ENCODE results near the gene SMCO3.
"Not testable (repeated sequence)": the region's sequence is repeated elsewhere in the genome, so short reads cannot be mapped to it uniquely, and the experiment has no call there.

SMCO3 gene

DNA sequence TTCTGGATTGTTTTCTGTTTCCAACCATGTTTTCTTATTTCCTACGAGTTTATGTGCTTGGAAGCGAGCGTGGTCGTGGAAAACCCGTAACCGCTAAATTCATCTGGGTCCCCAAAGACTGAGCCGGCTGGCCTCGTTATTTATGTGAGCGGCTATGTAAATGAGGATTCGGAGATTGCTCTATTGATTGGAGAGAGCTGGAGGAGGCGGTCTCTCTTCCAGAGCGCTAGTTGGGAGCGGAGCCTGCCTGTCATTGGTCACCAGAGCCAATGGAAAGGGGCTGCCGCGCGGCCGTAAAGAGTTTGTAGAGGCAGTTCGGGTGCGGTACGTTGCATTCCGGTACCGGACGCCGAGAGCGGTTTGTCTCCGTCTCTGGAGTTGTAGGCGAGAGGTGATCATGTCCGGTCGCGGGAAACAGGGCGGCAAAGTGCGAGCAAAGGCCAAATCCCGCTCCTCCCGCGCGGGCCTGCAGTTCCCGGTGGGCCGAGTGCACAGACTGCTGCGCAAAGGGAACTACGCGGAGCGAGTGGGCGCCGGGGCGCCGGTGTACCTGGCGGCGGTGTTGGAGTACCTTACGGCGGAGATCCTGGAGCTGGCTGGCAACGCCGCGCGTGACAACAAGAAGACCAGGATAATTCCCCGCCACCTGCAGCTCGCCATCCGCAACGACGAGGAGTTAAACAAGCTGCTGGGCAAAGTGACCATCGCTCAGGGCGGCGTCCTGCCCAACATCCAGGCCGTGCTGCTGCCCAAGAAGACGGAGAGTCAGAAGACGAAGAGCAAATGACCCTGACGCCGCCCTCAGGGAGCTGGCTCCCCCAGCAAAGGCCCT lies 39.7 kb downstream of the SMCO3 start:
- peak; percentile 93 for DNase-seq

GRCh38 chr12:14773685-14774073 lies 40.3 kb downstream of the SMCO3 start:
- no peak for DNase-seq

GRCh38 chr12:14772946-14773345 lies 41.0 kb downstream of the SMCO3 start:
- DNase-seq: no peak

DNA sequence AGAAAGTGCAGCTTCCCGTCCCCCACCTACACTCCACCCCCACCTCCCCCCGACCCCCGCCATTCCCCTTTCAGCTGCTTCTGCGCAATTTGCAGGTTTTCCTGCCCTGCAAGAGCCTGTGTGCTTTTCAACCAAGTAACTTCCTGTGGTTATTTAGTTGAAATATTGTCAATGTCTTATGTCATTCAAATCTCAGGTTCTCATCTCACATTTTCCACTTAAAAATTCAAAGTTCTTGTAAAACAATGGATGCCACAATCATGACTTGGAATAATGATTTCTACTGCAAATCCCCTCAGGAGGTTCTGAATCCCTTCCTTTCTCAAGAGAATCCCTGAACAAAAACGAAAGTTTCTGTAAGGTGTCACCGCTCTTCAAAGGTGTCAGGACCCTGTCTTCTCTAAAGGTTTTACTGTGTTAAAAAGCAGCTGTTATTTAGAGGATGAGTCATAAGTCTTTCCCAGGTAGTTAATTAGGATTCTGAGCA lies 42.3 kb downstream of the SMCO3 start:
- DNase-seq: peak; percentile 17

GRCh38 chr12:14770496-14771461 lies 43.2 kb downstream of the SMCO3 start:
- DNase-seq: peak; percentile 96

- peak; percentile 94 for DNase-seq
Measured at GRCh38 chr12:14769969-14770495, 44.0 kb downstream of the SMCO3 start.

DNA sequence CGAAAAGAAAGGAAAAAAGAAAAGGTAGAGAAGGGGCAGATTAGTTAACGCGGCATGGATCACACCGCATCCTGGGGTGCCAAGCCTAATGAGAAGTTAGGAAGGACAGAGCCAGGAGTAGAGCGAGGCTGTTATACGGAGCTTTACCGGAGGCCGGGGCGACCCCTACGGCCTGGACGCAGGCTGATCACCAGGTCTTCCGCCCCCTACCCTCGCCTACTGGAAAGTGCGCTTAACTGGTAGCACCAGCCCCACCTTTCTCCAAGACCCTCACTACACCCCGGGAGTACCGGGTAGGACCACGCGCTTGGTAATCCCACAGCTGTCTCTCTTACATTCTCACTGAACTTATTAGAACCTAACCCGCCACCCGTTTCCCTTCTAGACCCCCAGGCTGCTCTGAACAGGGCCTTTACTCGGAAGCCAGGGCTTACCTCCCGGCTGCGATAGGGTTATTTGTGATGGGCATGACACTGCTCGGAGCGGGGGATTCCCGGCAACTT lies 44.5 kb downstream of the SMCO3 start:
- DNase-seq: no peak

DNA sequence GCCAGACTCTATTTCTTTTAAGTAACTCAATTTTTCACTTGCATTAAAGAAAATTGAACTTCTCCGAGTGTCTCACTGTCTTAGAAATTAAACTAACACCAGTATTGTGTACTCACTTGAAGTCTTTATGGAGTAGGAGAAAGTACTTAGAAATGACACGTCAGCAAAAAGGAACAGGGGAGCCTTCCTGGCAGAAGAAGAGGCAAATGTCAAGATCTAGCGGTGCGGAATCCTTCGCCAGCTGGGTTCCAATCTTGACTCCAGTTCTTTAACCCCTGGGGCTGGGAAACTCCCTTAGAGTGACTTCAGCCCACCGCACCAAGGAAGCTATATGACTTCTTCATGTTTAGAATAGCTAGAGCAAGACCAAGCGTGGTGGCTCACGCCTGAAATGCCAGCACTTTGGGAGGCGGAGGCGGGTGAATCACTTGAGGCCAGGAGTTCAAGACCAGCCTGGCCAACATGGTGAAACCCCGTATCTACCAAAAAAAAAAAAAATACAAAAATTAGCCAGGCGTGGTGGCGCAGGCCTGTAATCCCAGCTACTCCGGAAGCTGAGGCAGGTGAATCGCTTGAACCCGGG lies 45.1 kb downstream of the SMCO3 start:
- DNase-seq: peak; percentile 67

- DNase-seq: no peak
Measured at GRCh38 chr12:14767617-14768016, 46.4 kb downstream of the SMCO3 start.

DNA sequence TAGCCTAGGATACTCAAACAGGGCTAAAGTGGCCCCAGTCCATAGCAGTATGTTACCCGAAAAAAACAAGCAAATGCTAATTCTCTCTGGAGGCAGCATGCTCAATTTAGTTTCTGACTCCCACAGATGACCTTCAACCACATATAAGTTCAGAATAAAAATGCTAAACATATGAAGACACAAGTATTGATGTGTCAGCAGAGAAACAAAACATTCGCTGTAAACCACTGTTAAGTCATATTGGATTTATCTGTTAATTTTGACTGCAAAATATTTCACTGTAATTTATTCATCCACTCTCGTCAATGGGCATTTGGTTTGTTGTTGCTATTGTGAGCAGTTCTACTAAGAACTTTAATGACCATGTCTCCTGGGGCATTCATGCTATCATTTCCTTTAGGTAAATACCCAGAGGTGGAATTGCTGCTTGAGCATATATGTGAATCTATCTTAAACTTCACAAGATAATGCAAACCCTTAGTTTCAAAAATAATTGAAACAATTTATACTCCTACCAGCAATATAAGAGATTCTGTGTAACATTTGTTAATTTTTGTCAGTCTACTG lies 47.2 kb downstream of the SMCO3 start:
- DNase-seq: no peak

DNA sequence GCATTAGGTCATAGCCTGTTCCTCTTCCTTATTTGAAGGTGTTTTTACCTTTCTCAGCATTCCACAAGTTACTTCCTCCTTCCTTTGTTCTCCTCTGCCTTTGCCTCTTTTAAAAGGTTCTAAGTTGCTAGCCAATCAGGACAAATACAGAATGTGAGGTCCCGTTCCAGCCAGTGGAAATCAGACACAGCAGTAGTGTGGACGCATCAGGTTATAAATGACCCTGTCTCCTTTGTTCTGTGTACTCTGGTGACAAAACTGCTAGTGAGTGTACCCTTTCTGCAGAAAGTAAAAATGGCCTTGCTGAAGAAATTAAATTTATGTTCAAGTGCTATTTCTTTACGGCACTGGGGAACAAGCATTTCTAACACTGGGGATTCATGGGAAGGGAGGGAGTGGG lies 48.0 kb downstream of the SMCO3 start:
- not testable (repeated sequence) for DNase-seq

- no peak for DNase-seq
Measured at GRCh38 chr12:14765398-14765797, 48.6 kb downstream of the SMCO3 start.

DNA sequence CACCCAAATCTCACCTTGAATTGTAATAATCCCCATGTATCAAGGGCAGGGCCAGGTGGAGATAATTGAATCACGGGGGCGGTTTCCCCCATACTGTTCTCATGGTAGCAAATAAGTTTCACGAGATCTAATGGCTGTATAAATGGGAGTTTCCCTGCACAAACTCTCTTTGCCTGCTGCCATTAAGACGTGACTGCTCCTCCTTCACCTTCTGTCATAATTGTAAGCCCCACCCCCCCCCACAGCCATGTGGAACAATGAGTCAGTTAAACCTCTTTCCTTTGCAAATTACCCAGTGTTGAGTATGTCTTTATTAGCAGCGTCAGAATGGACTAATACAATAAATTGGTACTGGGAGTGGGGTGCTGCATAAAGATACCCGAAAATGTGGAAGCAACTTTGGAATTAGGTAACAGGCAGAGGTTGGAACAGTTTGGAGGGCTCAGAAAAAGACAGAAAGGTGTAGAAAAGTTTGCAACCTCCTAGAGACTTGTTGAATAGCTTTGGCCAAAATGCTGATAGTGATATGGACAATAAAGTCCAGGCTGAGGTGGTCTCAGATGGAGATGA lies 54.2 kb downstream of the SMCO3 start:
- DNase-seq: not testable (repeated sequence)

DNA sequence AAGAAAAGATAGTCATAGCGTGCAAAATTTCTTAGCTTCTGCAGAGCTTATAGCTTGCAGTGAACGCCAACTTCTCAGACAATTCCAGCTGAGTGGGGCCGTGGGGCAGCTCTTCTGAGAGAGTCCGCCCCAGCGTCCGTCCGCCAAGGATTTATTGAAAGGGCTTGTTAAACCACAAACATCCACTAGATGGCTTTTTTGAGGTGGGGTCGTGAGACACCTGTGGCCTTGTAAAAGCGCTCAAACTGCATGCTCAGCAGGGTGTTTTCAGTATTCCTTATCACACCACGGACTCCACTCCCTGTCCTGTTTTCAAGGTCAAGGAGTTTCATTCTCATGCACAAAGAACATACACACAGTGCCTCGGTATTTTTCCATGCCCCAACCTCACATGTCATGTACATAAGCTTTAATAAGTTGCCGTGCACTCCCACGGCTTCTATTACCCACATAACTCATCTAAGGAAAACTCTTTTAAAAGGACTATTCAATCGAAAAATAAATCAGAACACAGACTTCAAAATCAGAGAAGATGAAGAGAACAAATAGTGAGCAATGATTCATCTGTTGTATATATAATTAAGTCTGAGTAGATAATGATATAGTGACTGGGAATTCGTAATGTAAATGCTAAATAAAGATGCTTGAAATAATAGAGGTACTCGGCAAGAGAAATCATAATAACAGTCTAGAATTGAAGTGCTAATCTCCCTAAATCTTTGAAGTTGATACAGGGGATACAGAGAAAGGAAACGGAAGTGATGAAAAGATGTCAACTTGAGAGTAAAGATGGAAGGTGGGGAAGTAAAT lies 57.4 kb downstream of the SMCO3 start:
- DNase-seq: peak; percentile 17
